GM23338 (cell line): ENCODE measurements around the gene CUX1. TPM values are rescaled to one million over a fixed set of nuclear protein-coding genes. Genes with fewer than 3 reads are reported as not detected.

ENCODE experiments used
- ATAC-seq: fragments of 200-7000 bp; cut with Tn5 transposase; 3 replicates; pipeline ENCODE4 v1.9.1; 2020
- DNase-seq: peaks from one replicate; pipeline ENCODE4 v3.0.0-alpha.2; 2015; ENCODE audit warnings: low spot score
- H2AFZ ChIP-seq: fragments of 200-600 bp; sonication (generic); 2 replicates; pipeline ENCODE4 v1.8.0; 2016; ENCODE audit warnings: antibody characterized with exemption, mild to moderate bottlenecking, moderate library complexity
- H3F3A ChIP-seq: fragments of 200-600 bp; sonication (generic); replicated peaks from 2 replicates; pipeline ENCODE4 v1.8.0; 2017; ENCODE audit warnings: antibody characterized with exemption, mixed run types, low read depth
- H3K27ac ChIP-seq: fragments of 200-600 bp; sonication (generic); 2 replicates; pipeline ENCODE4 v1.6.1; 2016; ENCODE audit warnings: low read depth
- H3K27me3 ChIP-seq: fragments of 200-600 bp; sonication (generic); 2 replicates; pipeline ENCODE4 v1.8.0; 2016; ENCODE audit warnings: mild to moderate bottlenecking, mixed run types, moderate library complexity; ENCODE audit not compliant: insufficient read depth
- H3K36me3 ChIP-seq: fragments of 200-600 bp; sonication (generic); 2 replicates; pipeline ENCODE4 v1.8.0; 2016; ENCODE audit warnings: mild to moderate bottlenecking; ENCODE audit not compliant: insufficient read depth
- H3K4me1 ChIP-seq: fragments of 200-600 bp; sonication (generic); 2 replicates; pipeline ENCODE4 v1.8.0; 2016; ENCODE audit warnings: mild to moderate bottlenecking, moderate library complexity; ENCODE audit not compliant: insufficient read depth
- H3K4me2 ChIP-seq: fragments of 200-600 bp; sonication (generic); 2 replicates; pipeline ENCODE4 v1.7.1; 2017; ENCODE audit warnings: mixed run types
- H3K4me3 ChIP-seq: fragments of 200-600 bp; sonication (generic); 2 replicates; pipeline ENCODE4 v1.6.1; 2016; ENCODE audit warnings: mixed run types
- H3K79me2 ChIP-seq: fragments of 200-600 bp; sonication (generic); replicated peaks from 2 replicates; pipeline ENCODE4 v1.8.0; 2017; ENCODE audit warnings: mild to moderate bottlenecking; ENCODE audit not compliant: insufficient read depth
- H3K9me2 ChIP-seq: fragments of 200-600 bp; sonication (generic); 2 replicates; pipeline ENCODE4 v1.8.0; 2017; ENCODE audit not compliant: insufficient read depth
- H4K20me1 ChIP-seq: fragments of 200-600 bp; sonication (generic); replicated peaks from 2 replicates; pipeline ENCODE4 v1.8.0; 2017; ENCODE audit warnings: mild to moderate bottlenecking; ENCODE audit not compliant: insufficient read depth
- H3K27ac Mint-ChIP-seq: 2 replicates; pipeline ENCODE4 v1.8.0; 2020; ENCODE audit warnings: inconsistent platforms, mild to moderate bottlenecking, moderate library complexity, mixed read lengths
- H3K27me3 Mint-ChIP-seq: 3 replicates; pipeline ENCODE4 v1.8.0; 2022; ENCODE audit warnings: low read depth, mild to moderate bottlenecking, moderate library complexity, mixed read lengths, inconsistent platforms; ENCODE audit not compliant: insufficient read depth, poor library complexity
- H3K36me3 Mint-ChIP-seq: 3 replicates; pipeline ENCODE4 v1.8.0; 2021; ENCODE audit warnings: low read depth, mild to moderate bottlenecking, inconsistent platforms, moderate library complexity, mixed read lengths
- H3K4me1 Mint-ChIP-seq: 3 replicates; pipeline ENCODE4 v1.8.0; 2020; ENCODE audit warnings: mild to moderate bottlenecking, inconsistent platforms, mixed read lengths
- H3K4me3 Mint-ChIP-seq: 3 replicates; pipeline ENCODE4 v1.8.0; 2021; ENCODE audit warnings: moderate library complexity, mild to moderate bottlenecking, inconsistent platforms, mixed read lengths
- H3K9me3 Mint-ChIP-seq: 3 replicates; pipeline ENCODE4 v1.8.0; 2020; ENCODE audit warnings: moderate library complexity, mild to moderate bottlenecking, inconsistent platforms, mixed read lengths
- CTCF ChIP-seq, 2 experiments: fragments of 200-600 bp in 1 of 2; sonication (generic) in 1 of 2; conservative IDR thresholded peaks; 2 replicates each; pipeline versions ENCODE4 v1.5.1 to v1.6.1; 2016 to 2017; ENCODE audit warnings: antibody characterized with exemption in 2 of 2, low read depth in 2 of 2, mild to moderate bottlenecking in 2 of 2, moderate library complexity in 1 of 2
- POLR2AphosphoS5 ChIP-seq: IDR thresholded peaks from 2 replicates; pipeline ENCODE4 v1.6.1; 2016; ENCODE audit warnings: antibody characterized with exemption, low read depth
- ZNF114 ChIP-seq: fragments of 250-450 bp; sonication (Bioruptor Pico); IDR thresholded peaks from 2 replicates; pipeline ENCODE4 v1.5.0; 2020; ENCODE audit warnings: mild to moderate bottlenecking, moderate library complexity
- polyA plus RNA-seq: library from polyadenylated mRNA; unstranded; fragments of >200 nt; fragmentation: Nextera tagmentation; extraction: Ambion mirVana; gene quantifications from 2 replicates; pipeline ENCODE4 v1.2.1, GENCODE V29; 2016
- total RNA-seq: library from RNA; depleted of rRNA; stranded (reverse); fragments of >200 nt; shearing (Covaris generic); gene quantifications from 2 replicates; pipeline ENCODE4 v1.2.3, GENCODE V29; 2014
- TF ChIP-seq, protein P1 (sequence below): fragments of 250-450 bp; sonication (Bioruptor Pico); IDR thresholded peaks from 2 replicates; pipeline ENCODE4 v1.5.0; 2020; ENCODE audit warnings: mild to moderate bottlenecking, moderate library complexity

The CUX1 gene
- total and polyA plus RNA-seq, 2 experiments from 2014 or later, result 49.9 to 64.0 TPM

GRCh38 chr7:102248456-102249395 lies 431.3 kb downstream of the CUX1 start:
- Mint-ChIP-seq H3K27me3 (peaks cover 8% of the 10 kb centered on the region), H3K36me3 (peaks cover 11% of the 10 kb centered on the region), H3K4me3 (no peak overlapping the region; the same call in 2 of the 3 replicates), H3K9me3 (no peaks in the 10 kb centered on the region), H3K4me1 (peaks cover 10% of the 10 kb centered on the region), H3K27ac (no peak overlapping the region)
- Histone ChIP-seq H3K4me1 (peaks cover 13% of the 10 kb centered on the region; the same call in 1 of the 2 replicates), H3K27ac (peak overlapping the region; percentile 76; the same call in 1 of the 2 replicates), H3K36me3 (peaks cover 8% of the 10 kb centered on the region; the same call in 1 of the 2 replicates), H3F3A (peaks cover 24% of the 10 kb centered on the region), H3K4me3 (peak overlapping the region; percentile 45; the same call in 1 of the 2 replicates), H3K4me2 (peak overlapping the region; percentile 72), H4K20me1 (no peaks in the 10 kb centered on the region), H3K79me2 (no peaks in the 10 kb centered on the region), H2AFZ (no peak overlapping the region), H3K27me3 (no peaks in the 10 kb centered on the region), H3K9me2 (no peaks in the 10 kb centered on the region)
- peak; percentile 88 for DNase-seq
- ATAC-seq, result peak; percentile 76
- peak; percentile 46 to 70 for TF ChIP-seq CTCF (conservative IDR thresholded peaks at IDR 0.05; ENCODE audit: low read depth in 2 of 2)
- TF ChIP-seq POLR2AphosphoS5, result no peak

GRCh38 chr7:102251531-102252365 lies 434.3 kb downstream of the CUX1 start:
- no peaks in the 10 kb centered on the region for H3K27me3 ChIP-seq
- no peak overlapping the region for H3K4me3 ChIP-seq
- H3K79me2 ChIP-seq, result no peaks in the 10 kb centered on the region
- H3K9me2 ChIP-seq, result no peaks in the 10 kb centered on the region
- H3K4me1 Mint-ChIP-seq, result peaks cover 10% of the 10 kb centered on the region
- peaks cover 11% of the 10 kb centered on the region for H3K36me3 Mint-ChIP-seq
- peaks cover 13% of the 10 kb centered on the region; the same call in 1 of the 2 replicates for H3K4me1 ChIP-seq
- no peak overlapping the region for H3K4me2 ChIP-seq
- TF ChIP-seq ZNF114, result no peak
- peaks cover 19% of the 10 kb centered on the region for H3K27me3 Mint-ChIP-seq
- peaks cover 8% of the 10 kb centered on the region; the same call in 1 of the 2 replicates for H3K36me3 ChIP-seq
- H3K9me3 Mint-ChIP-seq, result no peaks in the 10 kb centered on the region
- peak overlapping the region; percentile 7; the same call in 1 of the 2 replicates for H3K27ac Mint-ChIP-seq
- ATAC-seq (no peak), DNase-seq (no peak)
- no peak overlapping the region for H3K4me3 Mint-ChIP-seq
- H4K20me1 ChIP-seq, result no peaks in the 10 kb centered on the region
- H2AFZ ChIP-seq, result no peak overlapping the region
- peaks cover 24% of the 10 kb centered on the region for H3F3A ChIP-seq
- no peak overlapping the region; the same call in 1 of the 2 replicates for H3K27ac ChIP-seq

GRCh38 chr7:102252366-102252982 lies 435.0 kb downstream of the CUX1 start:
- Mint-ChIP-seq H3K27ac (no peak overlapping the region), H3K36me3 (peaks cover 11% of the 10 kb centered on the region)
- H3F3A ChIP-seq, result peaks cover 20% of the 10 kb centered on the region
- TF ChIP-seq, protein P1, sequence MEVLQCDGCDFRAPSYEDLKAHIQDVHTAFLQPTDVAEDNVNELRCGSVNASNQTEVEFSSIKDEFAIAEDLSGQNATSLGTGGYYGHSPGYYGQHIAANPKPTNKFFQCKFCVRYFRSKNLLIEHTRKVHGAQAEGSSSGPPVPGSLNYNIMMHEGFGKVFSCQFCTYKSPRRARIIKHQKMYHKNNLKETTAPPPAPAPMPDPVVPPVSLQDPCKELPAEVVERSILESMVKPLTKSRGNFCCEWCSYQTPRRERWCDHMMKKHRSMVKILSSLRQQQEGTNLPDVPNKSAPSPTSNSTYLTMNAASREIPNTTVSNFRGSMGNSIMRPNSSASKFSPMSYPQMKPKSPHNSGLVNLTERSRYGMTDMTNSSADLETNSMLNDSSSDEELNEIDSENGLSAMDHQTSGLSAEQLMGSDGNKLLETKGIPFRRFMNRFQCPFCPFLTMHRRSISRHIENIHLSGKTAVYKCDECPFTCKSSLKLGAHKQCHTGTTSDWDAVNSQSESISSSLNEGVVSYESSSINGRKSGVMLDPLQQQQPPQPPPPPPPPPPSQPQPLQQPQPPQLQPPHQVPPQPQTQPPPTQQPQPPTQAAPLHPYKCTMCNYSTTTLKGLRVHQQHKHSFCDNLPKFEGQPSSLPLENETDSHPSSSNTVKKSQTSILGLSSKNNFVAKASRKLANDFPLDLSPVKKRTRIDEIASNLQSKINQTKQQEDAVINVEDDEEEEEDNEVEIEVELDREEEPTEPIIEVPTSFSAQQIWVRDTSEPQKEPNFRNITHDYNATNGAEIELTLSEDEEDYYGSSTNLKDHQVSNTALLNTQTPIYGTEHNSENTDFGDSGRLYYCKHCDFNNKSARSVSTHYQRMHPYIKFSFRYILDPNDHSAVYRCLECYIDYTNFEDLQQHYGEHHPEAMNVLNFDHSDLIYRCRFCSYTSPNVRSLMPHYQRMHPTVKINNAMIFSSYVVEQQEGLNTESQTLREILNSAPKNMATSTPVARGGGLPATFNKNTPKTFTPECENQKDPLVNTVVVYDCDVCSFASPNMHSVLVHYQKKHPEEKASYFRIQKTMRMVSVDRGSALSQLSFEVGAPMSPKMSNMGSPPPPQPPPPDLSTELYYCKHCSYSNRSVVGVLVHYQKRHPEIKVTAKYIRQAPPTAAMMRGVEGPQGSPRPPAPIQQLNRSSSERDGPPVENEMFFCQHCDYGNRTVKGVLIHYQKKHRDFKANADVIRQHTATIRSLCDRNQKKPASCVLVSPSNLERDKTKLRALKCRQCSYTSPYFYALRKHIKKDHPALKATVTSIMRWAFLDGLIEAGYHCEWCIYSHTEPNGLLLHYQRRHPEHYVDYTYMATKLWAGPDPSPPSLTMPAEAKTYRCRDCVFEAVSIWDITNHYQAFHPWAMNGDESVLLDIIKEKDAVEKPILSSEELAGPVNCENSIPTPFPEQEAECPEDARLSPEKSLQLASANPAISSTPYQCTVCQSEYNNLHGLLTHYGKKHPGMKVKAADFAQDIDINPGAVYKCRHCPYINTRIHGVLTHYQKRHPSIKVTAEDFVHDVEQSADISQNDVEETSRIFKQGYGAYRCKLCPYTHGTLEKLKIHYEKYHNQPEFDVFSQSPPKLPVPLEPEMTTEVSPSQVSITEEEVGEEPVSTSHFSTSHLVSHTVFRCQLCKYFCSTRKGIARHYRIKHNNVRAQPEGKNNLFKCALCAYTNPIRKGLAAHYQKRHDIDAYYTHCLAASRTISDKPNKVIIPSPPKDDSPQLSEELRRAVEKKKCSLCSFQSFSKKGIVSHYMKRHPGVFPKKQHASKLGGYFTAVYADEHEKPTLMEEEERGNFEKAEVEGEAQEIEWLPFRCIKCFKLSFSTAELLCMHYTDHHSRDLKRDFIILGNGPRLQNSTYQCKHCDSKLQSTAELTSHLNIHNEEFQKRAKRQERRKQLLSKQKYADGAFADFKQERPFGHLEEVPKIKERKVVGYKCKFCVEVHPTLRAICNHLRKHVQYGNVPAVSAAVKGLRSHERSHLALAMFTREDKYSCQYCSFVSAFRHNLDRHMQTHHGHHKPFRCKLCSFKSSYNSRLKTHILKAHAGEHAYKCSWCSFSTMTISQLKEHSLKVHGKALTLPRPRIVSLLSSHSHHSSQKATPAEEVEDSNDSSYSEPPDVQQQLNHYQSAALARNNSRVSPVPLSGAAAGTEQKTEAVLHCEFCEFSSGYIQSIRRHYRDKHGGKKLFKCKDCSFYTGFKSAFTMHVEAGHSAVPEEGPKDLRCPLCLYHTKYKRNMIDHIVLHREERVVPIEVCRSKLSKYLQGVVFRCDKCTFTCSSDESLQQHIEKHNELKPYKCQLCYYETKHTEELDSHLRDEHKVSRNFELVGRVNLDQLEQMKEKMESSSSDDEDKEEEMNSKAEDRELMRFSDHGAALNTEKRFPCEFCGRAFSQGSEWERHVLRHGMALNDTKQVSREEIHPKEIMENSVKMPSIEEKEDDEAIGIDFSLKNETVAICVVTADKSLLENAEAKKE (CRISPR knock-in tag), result no peak

More at GRCh38 chr7:102252366-102252982, 435.0 kb downstream of the CUX1 start:
- no peak overlapping the region for H2AFZ ChIP-seq
- no peaks in the 10 kb centered on the region for H3K79me2 ChIP-seq
- H3K4me2 ChIP-seq, result no peak overlapping the region
- no peak overlapping the region for H3K4me3 ChIP-seq
- peaks cover 17% of the 10 kb centered on the region for H3K27me3 Mint-ChIP-seq
- H3K4me3 Mint-ChIP-seq, result no peak overlapping the region
- H4K20me1 ChIP-seq, result no peaks in the 10 kb centered on the region
- H3K27ac ChIP-seq, result no peak overlapping the region
- H3K4me1 ChIP-seq, result peaks cover 13% of the 10 kb centered on the region; the same call in 1 of the 2 replicates
- DNase-seq (no peak), ATAC-seq (no peak)
- H3K9me3 Mint-ChIP-seq, result no peaks in the 10 kb centered on the region
- peaks cover 8% of the 10 kb centered on the region; the same call in 1 of the 2 replicates for H3K36me3 ChIP-seq
- peaks cover 15% of the 10 kb centered on the region for H3K4me1 Mint-ChIP-seq
- no peaks in the 10 kb centered on the region for H3K9me2 ChIP-seq
- H3K27me3 ChIP-seq, result no peaks in the 10 kb centered on the region
